ENCODE results near the gene HAPSTR1. TPM values are rescaled to one million over a fixed set of nuclear protein-coding genes. Genes with fewer than 3 reads are reported as not detected.

The HAPSTR1 gene, protein sequence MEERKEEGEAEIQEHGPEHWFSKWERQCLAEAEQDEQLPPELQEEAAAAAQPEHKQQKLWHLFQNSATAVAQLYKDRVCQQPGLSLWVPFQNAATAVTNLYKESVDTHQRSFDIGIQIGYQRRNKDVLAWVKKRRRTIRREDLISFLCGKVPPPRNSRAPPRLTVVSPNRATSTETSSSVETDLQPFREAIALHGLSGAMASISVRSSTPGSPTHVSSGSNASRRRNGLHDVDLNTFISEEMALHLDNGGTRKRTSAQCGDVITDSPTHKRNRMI
- 92.8 and 105 TPM in 2 replicates for total RNA-seq

DNA sequence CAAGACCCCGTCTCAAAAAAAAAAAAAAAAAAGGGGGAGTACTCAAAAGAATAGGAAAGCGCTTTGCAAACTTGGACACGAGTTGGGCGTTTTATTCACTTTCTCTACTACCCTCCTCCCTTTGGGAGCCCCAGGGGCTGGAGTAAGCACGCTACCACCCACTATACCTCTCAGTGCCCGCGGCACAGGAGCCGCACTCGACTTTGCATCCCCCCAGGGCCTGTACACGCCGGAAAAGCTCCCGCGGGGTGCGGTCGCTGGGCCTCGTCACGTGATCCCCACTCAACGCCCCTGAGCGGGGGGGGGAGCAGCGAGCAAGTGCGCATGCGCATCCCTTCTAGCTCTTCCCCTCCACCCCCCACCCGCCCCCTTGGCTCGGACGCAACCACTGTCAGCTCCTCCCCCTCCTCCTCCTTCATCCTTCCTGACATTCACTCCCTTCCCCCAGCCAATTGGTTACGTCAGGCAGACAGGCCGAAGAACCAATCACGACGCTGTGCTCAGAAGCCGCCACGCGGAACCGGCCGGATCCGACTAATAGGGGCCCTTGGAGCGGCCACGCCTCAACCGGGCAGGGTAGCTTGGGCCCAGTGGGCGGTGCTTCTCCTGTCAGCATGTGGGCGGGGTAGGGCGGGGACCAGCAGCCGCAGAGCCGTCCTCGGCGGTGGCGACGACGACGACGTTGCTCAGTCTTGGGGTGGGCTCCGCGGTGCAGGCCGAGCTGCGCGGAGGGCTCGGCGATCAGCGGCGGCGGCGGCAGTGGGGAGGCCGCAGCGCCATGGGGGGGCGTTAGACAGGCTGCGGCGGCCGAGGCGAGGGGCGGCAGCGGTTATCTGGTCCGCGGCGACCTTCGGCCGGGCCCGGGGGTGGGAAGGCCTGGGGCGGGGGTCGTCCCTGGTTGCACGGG is at the start of gene HAPSTR1:
Gene HAPSTR1, plus strand, starts transcription at position 685 of the 907 bp plus-strand sequence. CDS start 401 bp downstream, outside the sequence.

Other genes starting within 250 kb of the HAPSTR1 start
- gene CARHSP1, start 222.6 kb upstream of the HAPSTR1 start, total RNA-seq: 59.3 and 63.3 TPM in 2 replicates
- not detected in 2 replicates for gene LITAFD, start 209.3 kb upstream of the HAPSTR1 start, total RNA-seq
- 129 and 130 TPM in 2 replicates for gene USP7, start 127.7 kb upstream of the HAPSTR1 start, total RNA-seq

All from thoracic aorta endothelial cell (primary cell).